Breast epithelium (tissue), 3 donors: Measurements from ENCODE around the gene MSANTD1.

ENCODE experiments used
- CTCF ChIP-seq, 3 donors: fragments of 450-650 bp; IDR thresholded peaks; one replicate each; pipeline ENCODE4 v1.5.1; 2016 to 2017; ENCODE audit warnings: antibody characterized with exemption in 3 of 3, mild to moderate bottlenecking in 3 of 3, moderate library complexity in 3 of 3
- POLR2A ChIP-seq: fragments of 450-650 bp; IDR thresholded peaks from one replicate; pipeline ENCODE4 v1.6.1; 2016; ENCODE audit warnings: antibody characterized with exemption, mild to moderate bottlenecking, moderate library complexity

- TF ChIP-seq POLR2A (no peak), CTCF (IDR thresholded peaks at IDR 0.05) (no peak)
Observed at GRCh38 chr4:3285558-3286334, 36.8 kb downstream of the MSANTD1 start.
